Ishikawa (cell line): ENCODE measurements around the gene ACTN4.

Source experiments
- CEBPB ChIP-seq: IDR thresholded peaks from 2 replicates; pipeline ENCODE4 v1.6.1; 2012
- CREB1 ChIP-seq: IDR thresholded peaks from 2 replicates; pipeline ENCODE4 v1.6.1; 2012; ENCODE audit warnings: low read depth
- EGR1 ChIP-seq: IDR thresholded peaks from 2 replicates; pipeline ENCODE4 v1.6.1; 2012
- EP300 ChIP-seq: IDR thresholded peaks from 2 replicates; pipeline ENCODE4 v1.6.1; 2012; ENCODE audit warnings: borderline replicate concordance
- FOXM1 ChIP-seq: IDR thresholded peaks from 2 replicates; pipeline ENCODE4 v1.6.1; 2012; ENCODE audit warnings: low read depth, borderline replicate concordance
- MAX ChIP-seq: IDR thresholded peaks from 2 replicates; pipeline ENCODE4 v1.6.1; 2012
- NFIC ChIP-seq: IDR thresholded peaks from 2 replicates; pipeline ENCODE4 v1.6.1; 2012
- RAD21 ChIP-seq: IDR thresholded peaks from 2 replicates; pipeline ENCODE4 v1.6.1; 2012; ENCODE audit warnings: low read depth
- REST ChIP-seq: IDR thresholded peaks from 2 replicates; pipeline ENCODE4 v1.6.1; 2012; ENCODE audit warnings: low read depth, mild to moderate bottlenecking
- TAF1 ChIP-seq: IDR thresholded peaks from 2 replicates; pipeline ENCODE4 v1.6.1; 2012; ENCODE audit warnings: low read depth, mild to moderate bottlenecking
- TCF12 ChIP-seq: IDR thresholded peaks from 2 replicates; pipeline ENCODE4 v1.6.1; 2012; ENCODE audit warnings: low read depth
- TEAD4 ChIP-seq: IDR thresholded peaks from 2 replicates; pipeline ENCODE4 v1.6.1; 2012
- USF1 ChIP-seq: IDR thresholded peaks from 2 replicates; pipeline ENCODE4 v1.6.1; 2012
- YY1 ChIP-seq: IDR thresholded peaks from 2 replicates; pipeline ENCODE4 v1.6.1; 2012; ENCODE audit warnings: low read depth
- ZBTB7A ChIP-seq: IDR thresholded peaks from 2 replicates; pipeline ENCODE4 v1.6.1; 2012; ENCODE audit warnings: low read depth

The ACTN4 gene

GRCh38 chr19:38709119-38709518 lies 61.7 kb downstream of the ACTN4 start:
- TF ChIP-seq EGR1 (no peak), CREB1 (no peak), USF1 (no peak), ZBTB7A (no peak), EP300 (no peak), TCF12 (no peak), RAD21 (no peak)

GRCh38 chr19:38709671-38710415 lies 62.4 kb downstream of the ACTN4 start:
- TF ChIP-seq ZBTB7A (no peak), FOXM1 (no peak), MAX (no peak), NFIC (no peak), TEAD4 (no peak), CEBPB (no peak), TCF12 (no peak), REST (no peak), USF1 (no peak), RAD21 (no peak), EGR1 (no peak), CREB1 (no peak), YY1 (no peak), TAF1 (no peak), EP300 (no peak)

GRCh38 chr19:38710416-38710702 lies 62.9 kb downstream of the ACTN4 start:
- TF ChIP-seq REST (no peak), TCF12 (no peak), CREB1 (no peak), YY1 (no peak), TAF1 (no peak), CEBPB (no peak), EP300 (no peak), TEAD4 (no peak), RAD21 (no peak), NFIC (no peak), USF1 (no peak), FOXM1 (no peak), EGR1 (no peak), MAX (no peak), ZBTB7A (no peak)

GRCh38 chr19:38710928-38711725 lies 63.7 kb downstream of the ACTN4 start:
- TF ChIP-seq TEAD4: no peak
- no peak for TF ChIP-seq RAD21
- no peak for TF ChIP-seq TAF1
- no peak for TF ChIP-seq YY1
- no peak for TF ChIP-seq CEBPB

- TF ChIP-seq YY1 (no peak), CREB1 (no peak), REST (no peak), EGR1 (no peak), NFIC (no peak), TCF12 (no peak), EP300 (no peak), ZBTB7A (no peak), RAD21 (no peak), TEAD4 (no peak), FOXM1 (no peak), USF1 (no peak), CEBPB (no peak), MAX (no peak), TAF1 (no peak)
Measured at GRCh38 chr19:38711726-38712153, 64.3 kb downstream of the ACTN4 start.
